Measurements from ENCODE around the gene FUCA1. TPM values are rescaled to one million over a fixed set of nuclear protein-coding genes. Genes with fewer than 3 reads are reported as not detected.
"Not testable (repeated sequence)": the region's sequence is repeated elsewhere in the genome, so short reads cannot be mapped to it uniquely, and the experiment has no call there.

The FUCA1 gene
- total RNA-seq, 2 experiments from 2014 or later, result 4.6 to 4.8 TPM

DNA sequence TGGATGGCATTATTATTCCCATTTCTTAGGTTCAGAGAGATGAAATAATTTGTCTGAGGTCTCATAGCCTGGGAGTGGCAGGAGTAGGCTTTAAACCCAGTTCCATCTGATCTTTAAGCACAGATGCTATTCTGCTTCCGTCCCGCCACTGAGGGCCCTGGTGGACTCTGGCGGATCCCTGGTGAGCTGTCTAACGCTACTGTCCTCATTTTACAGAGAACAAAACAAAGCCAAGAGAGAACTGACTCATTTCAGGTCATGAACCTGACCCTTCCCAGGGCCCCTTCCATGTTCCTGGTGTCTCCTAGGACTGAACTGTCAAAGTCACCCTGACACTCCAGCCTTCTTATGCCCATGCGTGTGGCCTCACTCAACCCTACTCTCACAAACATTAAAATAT is 64.4 kb downstream of the FUCA1 start:
- H3K9me3 Mint-ChIP-seq, result no peaks in the 10 kb centered on the region
- no peak for ATAC-seq
- CTCF ChIA-PET, result interaction anchor here (2.5 kb wide), 1 partner anchor 113 kb away, joined by 13 read pairs; no protein-coding TSS in a partner anchor
- no peak for DNase-seq
- no peak overlapping the region for H3K4me3 Mint-ChIP-seq
- intact Hi-C loops (cut with micrococcal nuclease), result loop anchor here (5.0 kb wide), 1 partner anchor 64 kb away; the partner anchor contains the start of gene FUCA1
- H3K4me1 Mint-ChIP-seq (ENCODE audit: low read depth), result peaks cover 10% of the 10 kb centered on the region
- H3K27ac Mint-ChIP-seq, result no peak overlapping the region
- POLR2A ChIA-PET, result interaction anchor here (0.7 kb wide), 1 partner anchor 23 kb away, joined by 3 read pairs; no protein-coding TSS in a partner anchor
- peaks cover 7% of the 10 kb centered on the region for H3K36me3 Mint-ChIP-seq (ENCODE audit: low read depth)
- TF ChIP-seq, protein P1, sequence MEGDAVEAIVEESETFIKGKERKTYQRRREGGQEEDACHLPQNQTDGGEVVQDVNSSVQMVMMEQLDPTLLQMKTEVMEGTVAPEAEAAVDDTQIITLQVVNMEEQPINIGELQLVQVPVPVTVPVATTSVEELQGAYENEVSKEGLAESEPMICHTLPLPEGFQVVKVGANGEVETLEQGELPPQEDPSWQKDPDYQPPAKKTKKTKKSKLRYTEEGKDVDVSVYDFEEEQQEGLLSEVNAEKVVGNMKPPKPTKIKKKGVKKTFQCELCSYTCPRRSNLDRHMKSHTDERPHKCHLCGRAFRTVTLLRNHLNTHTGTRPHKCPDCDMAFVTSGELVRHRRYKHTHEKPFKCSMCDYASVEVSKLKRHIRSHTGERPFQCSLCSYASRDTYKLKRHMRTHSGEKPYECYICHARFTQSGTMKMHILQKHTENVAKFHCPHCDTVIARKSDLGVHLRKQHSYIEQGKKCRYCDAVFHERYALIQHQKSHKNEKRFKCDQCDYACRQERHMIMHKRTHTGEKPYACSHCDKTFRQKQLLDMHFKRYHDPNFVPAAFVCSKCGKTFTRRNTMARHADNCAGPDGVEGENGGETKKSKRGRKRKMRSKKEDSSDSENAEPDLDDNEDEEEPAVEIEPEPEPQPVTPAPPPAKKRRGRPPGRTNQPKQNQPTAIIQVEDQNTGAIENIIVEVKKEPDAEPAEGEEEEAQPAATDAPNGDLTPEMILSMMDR (IDR thresholded peaks at IDR 0.05), result no peak
- no peaks in the 10 kb centered on the region for H3K27me3 Mint-ChIP-seq

DNA sequence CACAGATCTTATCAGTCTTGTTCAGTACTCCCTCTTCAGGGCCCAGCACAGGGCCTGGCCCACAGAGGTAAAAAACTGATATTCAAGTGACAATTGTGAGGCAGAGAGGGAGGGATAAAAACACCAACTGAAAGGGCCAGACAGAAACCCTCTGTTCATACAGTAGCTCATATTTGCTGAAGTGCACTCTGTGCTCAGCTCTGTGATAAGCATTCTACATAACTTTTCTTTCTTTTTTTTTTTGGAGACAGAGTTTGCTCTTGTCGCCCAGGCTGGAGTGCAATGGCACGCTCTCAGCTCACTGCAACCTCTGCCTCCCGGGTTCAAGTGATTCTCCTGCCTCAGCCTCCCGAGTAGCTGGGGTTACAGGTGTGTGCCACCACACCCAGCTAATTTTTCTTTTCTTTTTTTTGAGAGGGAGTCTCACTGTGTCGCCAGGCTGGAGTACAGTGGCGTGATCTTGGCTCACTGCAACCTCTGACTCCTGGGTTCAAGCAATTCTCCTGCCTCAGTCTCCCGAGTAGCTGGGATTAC is 65.2 kb downstream of the FUCA1 start:
- H3K27me3 Mint-ChIP-seq, DNase-seq, H3K27ac Mint-ChIP-seq, H3K4me3 Mint-ChIP-seq, H3K9me3 Mint-ChIP-seq, ATAC-seq: not testable (repeated sequence)
- peaks cover 12% of the 10 kb centered on the region for H3K36me3 Mint-ChIP-seq (ENCODE audit: low read depth)
- intact Hi-C loops (cut with micrococcal nuclease), result loop anchor here (5.0 kb wide), 1 partner anchor 64 kb away; the partner anchor contains the start of gene FUCA1
- ChIA-PET POLR2A (interaction anchor here (1.6 to 16.5 kb wide), 4 partner anchors 10 to 24 kb away, joined by 3 to 168 read pairs (median 16); partner anchors contain the start of genes LYPLA2 and PITHD1), CTCF (interaction anchor here (0.5 to 5.5 kb wide), 7 partner anchors 8 to 496 kb away, joined by 3 to 47 read pairs (median 6); no protein-coding TSS in a partner anchor)
- peaks cover 13% of the 10 kb centered on the region for H3K4me1 Mint-ChIP-seq (ENCODE audit: low read depth)

DNA sequence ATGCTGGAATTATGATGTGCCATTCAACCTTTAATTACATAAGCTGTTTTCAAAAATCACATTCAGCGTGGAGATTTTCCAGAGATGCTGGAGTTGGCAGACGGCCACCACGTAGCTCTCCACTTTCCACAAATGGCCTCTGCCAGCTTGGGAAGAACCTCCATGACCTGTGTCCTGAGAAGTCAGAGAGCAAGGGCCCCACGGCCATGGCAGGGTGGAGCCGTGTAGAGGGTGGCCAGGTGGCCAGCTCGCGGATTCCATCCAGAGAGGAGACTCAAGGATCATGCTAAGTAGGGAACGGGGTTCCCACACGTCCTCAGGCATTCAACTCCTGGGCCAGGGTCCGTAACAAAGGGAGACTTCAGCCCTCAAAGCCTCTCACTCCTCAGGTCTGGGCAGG is 66.2 kb downstream of the FUCA1 start:
- DNase-seq (no peak), ATAC-seq (no peak)
- Mint-ChIP-seq H3K9me3 (no peaks in the 10 kb centered on the region), H3K36me3 (ENCODE audit: low read depth) (peaks cover 17% of the 10 kb centered on the region), H3K4me3 (peak overlapping the region; percentile 92), H3K27me3 (no peaks in the 10 kb centered on the region), H3K27ac (no peak overlapping the region), H3K4me1 (ENCODE audit: low read depth) (peaks cover 13% of the 10 kb centered on the region)
- TF ChIP-seq, protein P1 (IDR thresholded peaks at IDR 0.05), result no peak
- intact Hi-C loops (cut with micrococcal nuclease), result loop anchor here (5.0 kb wide), 1 partner anchor 65 kb away; the partner anchor contains the start of gene FUCA1
- POLR2A ChIA-PET, result interaction anchor here (0.8 to 16.5 kb wide), 11 partner anchors 8 to 179 kb away, joined by 3 to 168 read pairs (median 5); partner anchors contain the start of genes HMGCL, LYPLA2, PITHD1 and PNRC2
- CTCF ChIA-PET, result interaction anchor here (1.0 to 5.5 kb wide), 8 partner anchors 9 to 115 kb away, joined by 3 to 47 read pairs (median 6); partner anchors contain the start of genes LYPLA2 and PITHD1

DNA sequence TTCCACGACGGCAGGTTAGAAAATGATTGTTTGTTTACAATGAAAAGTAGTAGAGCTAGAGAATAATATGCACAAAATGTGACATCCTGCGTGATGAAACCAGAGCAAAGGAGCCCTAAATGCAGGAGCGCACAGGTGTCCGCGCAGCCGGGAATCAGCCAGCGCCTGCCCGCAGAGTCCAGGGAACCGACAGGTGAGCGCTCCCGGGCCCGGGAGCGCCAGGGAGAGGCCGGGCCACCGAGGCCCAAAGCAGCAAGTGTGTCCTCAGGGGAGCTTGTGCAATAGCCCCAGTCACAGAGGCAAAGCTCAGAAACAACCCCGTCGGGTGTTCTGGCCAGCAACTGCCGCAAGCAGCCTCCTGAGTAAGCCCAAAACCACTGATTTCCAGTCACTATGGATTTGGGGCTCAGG is 66.7 kb downstream of the FUCA1 start:
- ATAC-seq (no peak), DNase-seq (no peak)
- POLR2A ChIA-PET, result interaction anchor here (0.8 to 16.5 kb wide), 11 partner anchors 8 to 180 kb away, joined by 3 to 168 read pairs (median 5); partner anchors contain the start of genes HMGCL, LYPLA2, PITHD1 and PNRC2
- TF ChIP-seq, protein P1 (IDR thresholded peaks at IDR 0.05), result no peak
- Mint-ChIP-seq H3K9me3 (no peaks in the 10 kb centered on the region), H3K4me3 (peak overlapping the region; percentile 92), H3K27me3 (no peaks in the 10 kb centered on the region), H3K27ac (peak overlapping the region; percentile 79), H3K4me1 (ENCODE audit: low read depth) (peaks cover 13% of the 10 kb centered on the region), H3K36me3 (ENCODE audit: low read depth) (peaks cover 21% of the 10 kb centered on the region)
- CTCF ChIA-PET, result interaction anchor here (1.0 to 5.5 kb wide), 8 partner anchors 9 to 115 kb away, joined by 3 to 47 read pairs (median 6); partner anchors contain the start of genes LYPLA2 and PITHD1
- intact Hi-C loops (cut with micrococcal nuclease), result loop anchor here (5.0 kb wide), 1 partner anchor 66 kb away; the partner anchor contains the start of gene FUCA1

DNA sequence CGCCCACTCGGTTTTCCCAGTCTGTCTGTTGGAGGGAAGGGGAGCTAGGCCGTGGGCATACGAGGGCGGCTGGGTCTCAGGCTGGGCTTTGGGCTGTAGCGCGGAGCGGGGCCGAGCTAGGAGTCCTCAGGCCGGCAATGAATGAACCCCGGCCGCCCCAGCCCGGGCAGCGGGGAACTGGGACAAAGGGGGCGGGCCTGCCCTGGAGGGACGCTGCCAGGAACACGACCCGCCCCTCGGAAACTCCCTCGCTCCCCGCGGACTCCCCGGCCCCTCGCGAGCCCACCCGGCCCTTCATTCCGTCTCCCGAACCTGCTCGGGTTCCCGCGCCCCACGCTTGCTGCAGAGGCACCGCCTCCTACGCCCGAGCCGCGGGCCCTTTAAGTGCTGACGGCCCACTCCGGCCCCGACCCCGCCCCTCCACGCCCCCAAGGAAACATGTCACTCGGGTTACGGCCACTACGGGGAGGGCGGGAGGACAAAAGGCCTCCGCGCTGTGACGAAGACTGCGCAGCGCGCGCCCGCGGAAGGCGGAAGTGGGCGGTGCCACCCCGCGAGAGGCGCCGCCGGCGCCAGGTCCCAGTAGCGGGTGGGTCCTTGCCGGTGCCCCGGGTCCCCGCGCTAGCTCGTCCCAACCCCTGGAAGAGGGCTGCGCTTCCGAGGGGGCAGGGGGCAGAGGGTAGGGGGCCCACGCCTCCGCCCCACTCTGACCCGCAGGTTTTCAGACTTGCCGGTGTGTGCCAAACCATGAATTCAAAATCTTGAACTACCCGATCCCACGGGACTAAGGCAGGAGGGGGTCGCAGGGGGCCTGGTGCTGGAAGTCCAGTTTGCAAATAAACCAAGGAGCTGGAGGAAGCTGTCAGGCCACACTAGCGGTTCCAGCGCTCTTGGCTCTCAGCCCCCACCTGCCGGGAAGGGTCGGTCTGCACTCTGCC is 67.4 kb downstream of the FUCA1 start, which contains the start of gene GALE:
Gene GALE, minus strand, starts transcription at position 355 of the 938 bp plus-strand sequence. CDS start 1,747 bp downstream, outside the sequence.
- ChIA-PET CTCF (interaction anchor here (1.0 to 5.5 kb wide), 8 partner anchors 9 to 116 kb away, joined by 3 to 47 read pairs (median 5); partner anchors contain the start of genes FUCA1, LYPLA2 and PITHD1), POLR2A (interaction anchor here (0.8 to 16.5 kb wide), 13 partner anchors 9 to 180 kb away, joined by 3 to 168 read pairs (median 4); partner anchors contain the start of genes HMGCL, LYPLA2, PITHD1 and PNRC2)
- TF ChIP-seq, protein P1 (IDR thresholded peaks at IDR 0.05), result no peak
- intact Hi-C loops (cut with micrococcal nuclease), result loop anchor here (5.0 kb wide), 1 partner anchor 67 kb away; the partner anchor contains the start of gene FUCA1
- Mint-ChIP-seq H3K4me1 (ENCODE audit: low read depth) (peaks cover 13% of the 10 kb centered on the region), H3K27ac (peak within 1 kb of the TSS; percentile 90), H3K36me3 (ENCODE audit: low read depth) (peaks cover 21% of the 10 kb centered on the region), H3K27me3 (no peaks in the 10 kb centered on the region), H3K9me3 (no peaks in the 10 kb centered on the region), H3K4me3 (peak within 1 kb of the TSS; percentile 92)
- ATAC-seq (peak; percentile 89), DNase-seq (peak; percentile 98)

Measured in activated CD8-positive, alpha-beta T cell treated with anti-CD3 and anti-CD28 coated beads for 36 hours (primary cell).